ENCODE data around the gene SPINT2. TPM values are rescaled to one million over a fixed set of nuclear protein-coding genes. Genes with fewer than 3 reads are reported as not detected.

SPINT2 gene
- total and polyA plus RNA-seq, 11 donors = 3.5 to 27.7 (median 14.6) TPM

DNA sequence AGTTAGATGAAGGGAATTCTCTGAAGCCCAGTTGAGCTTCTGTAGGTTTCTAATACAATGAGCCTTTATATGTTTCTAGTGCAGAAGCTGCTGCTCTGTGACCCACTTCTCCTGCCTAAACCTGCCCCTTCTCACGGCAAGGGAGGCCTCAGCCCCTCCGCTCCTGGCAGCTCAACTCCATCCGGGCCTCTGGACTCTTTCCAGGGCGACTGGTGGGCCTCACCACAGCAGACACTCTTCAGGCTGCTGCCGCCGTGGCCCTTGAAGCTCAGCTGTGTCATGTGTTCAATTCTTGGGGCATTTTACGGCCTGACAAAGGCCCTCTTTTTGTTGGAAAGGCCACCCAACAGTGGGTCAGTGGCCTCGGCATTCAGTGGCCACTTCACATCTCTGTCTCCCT lies 29.7 kb downstream of the SPINT2 start:
- TF ChIP-seq POLR2A (IDR thresholded peaks at IDR 0.05) (no peak), CTCF (IDR thresholded peaks at IDR 0.05) (no peak)
- Histone ChIP-seq H3K27ac (no peak overlapping the region), H3K36me3 (peaks cover 0 to 19% (median 0%) of the 10 kb centered on the region in 9 donors), H3K4me3 (no peak overlapping the region), H3K4me1 (peaks cover 0 to 1% (median 0%) of the 10 kb centered on the region in 12 donors), H3K27me3 (no peaks in the 10 kb centered on the region), H3K9me3 (no peaks in the 10 kb centered on the region)
- intact Hi-C loops (cut with DNase I) = no loop called here
- DNase-seq (no peak), ATAC-seq (no peak)
- 72 to 89% (median 81%) methylated on average over 8 of the region's 8 CpGs for WGBS, 4 donors

- WGBS, 4 donors = 47 to 56% (median 50%) methylated on average over 11 of the region's 11 CpGs
- no peak for TF ChIP-seq CTCF (IDR thresholded peaks at IDR 0.05)
- no peak for TF ChIP-seq POLR2A (IDR thresholded peaks at IDR 0.05)
- Histone ChIP-seq H3K27ac (peak overlapping the region in 1 of 12 donors; percentile 54), H3K4me1 (peaks cover 0 to 4% (median 0%) of the 10 kb centered on the region in 12 donors), H3K9me3 (no peaks in the 10 kb centered on the region), H3K27me3 (no peaks in the 10 kb centered on the region), H3K4me3 (no peak overlapping the region), H3K36me3 (no peaks in the 10 kb centered on the region)
- intact Hi-C loops (cut with DNase I) = no loop called here
- ATAC-seq (peak in 2 of 4 donors; percentile 8 to 23), DNase-seq (peak in 1 of 5 donors; percentile 48)
These were observed 34.7 kb downstream of the SPINT2 start for GRCh38 chr19:38298821-38299680.

- no peak for TF ChIP-seq CTCF (IDR thresholded peaks at IDR 0.05)
- peak in 1 of 2 donors; percentile 23 for TF ChIP-seq POLR2A (IDR thresholded peaks at IDR 0.05)
- Histone ChIP-seq H3K9me3 (no peaks in the 10 kb centered on the region), H3K4me3 (peak within 1 kb of the TSS in 9 of 12 donors; percentile 6 to 41 (median 30)), H3K36me3 (peaks cover 0 to 38% (median 23%) of the 10 kb centered on the region in 9 donors), H3K4me1 (peaks cover 0 to 7% (median 0%) of the 10 kb centered on the region in 12 donors), H3K27ac (peak within 1 kb of the TSS in 9 of 12 donors; percentile 9 to 89 (median 52)), H3K27me3 (no peaks in the 10 kb centered on the region)
- peak in 3 of 5 donors; percentile 52 to 78 (median 56) for DNase-seq
- ATAC-seq = peak; percentile 42 to 77 (median 60)
- intact Hi-C loops (cut with DNase I) = loop anchor here in 1 of 10 donors (2.0 kb wide), 1 partner anchor 25 kb away; no protein-coding TSS in a partner anchor
- WGBS, 4 donors = 54 to 71% (median 66%) methylated on average over 20 to 28 of the region's 28 CpGs
These were observed 39.4 kb downstream of the SPINT2 start, which contains the start of gene C19orf33 for GRCh38 chr19:38303517-38304351. Gene C19orf33, plus strand, starts transcription at chr19:38304251. Its CDS starts 11 bp downstream, at chr19:38304262.
